Endodermal cell (in vitro differentiated cells): ENCODE data around the gene PHC2. TPM values are rescaled to one million over a fixed set of nuclear protein-coding genes. Genes with fewer than 3 reads are reported as not detected.
A peak's percentile ranks its signal among the peaks of the same experiment; 100 is the strongest.

Experiments
- DNase-seq: peaks from one replicate; pipeline ENCODE4 v3.0.0-alpha.2; 2017
- H3K27ac ChIP-seq: 2 replicates; pipeline ENCODE4 v1.5.1; 2013; ENCODE audit warnings: mild to moderate bottlenecking, low read depth, low read length, moderate library complexity
- H3K27me3 ChIP-seq: 2 replicates; pipeline ENCODE4 v1.6.1; 2013; ENCODE audit warnings: mild to moderate bottlenecking, low read length, moderate library complexity; ENCODE audit not compliant: insufficient read depth, control insufficient read depth, poor library complexity, severe bottlenecking
- H3K36me3 ChIP-seq: 2 replicates; pipeline ENCODE4 v1.7.0; 2013; ENCODE audit warnings: mild to moderate bottlenecking, low read length, moderate library complexity; ENCODE audit not compliant: control insufficient read depth, insufficient read depth
- H3K4me1 ChIP-seq: one replicate; pipeline ENCODE4 v1.7.0; 2013; ENCODE audit warnings: low read length; ENCODE audit not compliant: control insufficient read depth, insufficient read depth
- H3K4me3 ChIP-seq: 2 replicates; pipeline ENCODE4 v1.5.1; 2013; ENCODE audit warnings: mild to moderate bottlenecking, low read length, moderate library complexity
- H3K9ac ChIP-seq: 2 replicates; pipeline ENCODE4 v1.6.1; 2013; ENCODE audit warnings: mild to moderate bottlenecking, low read length, moderate library complexity; ENCODE audit not compliant: poor library complexity, severe bottlenecking; ENCODE audit errors: extremely low read depth
- H3K9me3 ChIP-seq: 2 replicates; pipeline ENCODE4 v1.6.1; 2013; ENCODE audit warnings: mild to moderate bottlenecking, low read length, moderate library complexity; ENCODE audit not compliant: control insufficient read depth
- H3K27ac Mint-ChIP-seq: 2 replicates; pipeline ENCODE4 v1.8.0; 2020; ENCODE audit warnings: mixed read lengths
- H3K27me3 Mint-ChIP-seq: 2 replicates; pipeline ENCODE4 v1.8.0; 2021; ENCODE audit warnings: mild to moderate bottlenecking, mixed read lengths; ENCODE audit not compliant: insufficient read depth
- H3K36me3 Mint-ChIP-seq: 2 replicates; pipeline ENCODE4 v1.8.0; 2020; ENCODE audit warnings: low read depth, mixed read lengths
- H3K4me1 Mint-ChIP-seq: 2 replicates; pipeline ENCODE4 v1.8.0; 2020; ENCODE audit warnings: mixed read lengths
- H3K4me3 Mint-ChIP-seq: 2 replicates; pipeline ENCODE4 v1.8.0; 2020; ENCODE audit warnings: mild to moderate bottlenecking, moderate library complexity, mixed read lengths
- H3K9me3 Mint-ChIP-seq: 2 replicates; pipeline ENCODE4 v1.8.0; 2020; ENCODE audit warnings: mild to moderate bottlenecking, mixed read lengths
- CTCF ChIP-seq: fragments of 200-600 bp; sonication (generic); conservative IDR thresholded peaks from 2 replicates; pipeline ENCODE4 v1.5.0; 2021; ENCODE audit warnings: antibody characterized with exemption, mild to moderate bottlenecking
- WGBS, 2 experiments: methylation state at CpG; one replicate each; pipeline versions ENCODE4 v1.1.5 to v1.1.7; 2013; ENCODE audit warnings: missing lambda C conversion rate in 2 of 2, mixed read lengths in 1 of 2; ENCODE audit not compliant: insufficient coverage in 1 of 2, insufficient read length in 1 of 2; 5-methylcytosine and 5-hydroxymethylcytosine counted together
- total RNA-seq, 2 donors: library from RNA; stranded (reverse); fragmentation: NEBNext Ultra II Directional in 1 of 2; extraction: Animal tissue kit (Norgen Biotek cat#: 25700) in 1 of 2; gene quantifications; 2 replicates in 1 of 2; 3 replicates in 1 of 2; pipeline ENCODE4 v1.2.1, GENCODE V29; 2021

Gene PHC2
- total RNA-seq, 2 donors from 2014 or later, result 32.1 to 43.9 TPM

- WGBS, 2 experiments, result 94 to 96% methylated on average over 6 to 10 of the region's 10 CpGs
- Mint-ChIP-seq H3K36me3 (peaks cover 45% of the 10 kb centered on the region), H3K27ac (no peak overlapping the region), H3K9me3 (no peaks in the 10 kb centered on the region), H3K4me3 (no peak overlapping the region), H3K4me1 (no peaks in the 10 kb centered on the region), H3K27me3 (peaks cover 14% of the 10 kb centered on the region)
- no peak for DNase-seq
- H3K4me1 ChIP-seq, result no peaks in the 10 kb centered on the region
- H3K36me3 ChIP-seq, result peaks cover 46% of the 10 kb centered on the region
- no peak overlapping the region for H3K4me3 ChIP-seq
- H3K27ac ChIP-seq, result peak overlapping the region; percentile 49
- H3K27me3 ChIP-seq, result no peaks in the 10 kb centered on the region
- TF ChIP-seq CTCF, result no peak
- no peaks in the 10 kb centered on the region for H3K9me3 ChIP-seq
- no peak overlapping the region for H3K9ac ChIP-seq
These were observed 107.9 kb downstream of the PHC2 start for GRCh38 chr1:33322870-33323585.

GRCh38 chr1:33322109-33322508 lies 108.8 kb downstream of the PHC2 start:
- Histone ChIP-seq H3K4me3 (no peak overlapping the region), H3K9ac (no peak overlapping the region), H3K27me3 (no peaks in the 10 kb centered on the region), H3K4me1 (no peaks in the 10 kb centered on the region), H3K27ac (no peak overlapping the region), H3K9me3 (no peaks in the 10 kb centered on the region), H3K36me3 (peaks cover 37% of the 10 kb centered on the region)
- no peak for DNase-seq
- Mint-ChIP-seq H3K4me3 (no peak overlapping the region), H3K36me3 (peaks cover 37% of the 10 kb centered on the region), H3K27me3 (peaks cover 19% of the 10 kb centered on the region), H3K9me3 (no peaks in the 10 kb centered on the region), H3K4me1 (no peaks in the 10 kb centered on the region), H3K27ac (no peak overlapping the region)
- 94 to 100% methylated on average over 2 to 6 of the region's 6 CpGs for WGBS, 2 experiments
- no peak for TF ChIP-seq CTCF

- H3K4me1 ChIP-seq, result no peaks in the 10 kb centered on the region
- H3K27me3 ChIP-seq, result no peaks in the 10 kb centered on the region
- Mint-ChIP-seq H3K27ac (no peak overlapping the region), H3K27me3 (peaks cover 29% of the 10 kb centered on the region), H3K36me3 (peaks cover 29% of the 10 kb centered on the region), H3K4me1 (no peaks in the 10 kb centered on the region), H3K9me3 (no peaks in the 10 kb centered on the region), H3K4me3 (no peak overlapping the region)
- peaks cover 29% of the 10 kb centered on the region for H3K36me3 ChIP-seq
- no peak overlapping the region for H3K27ac ChIP-seq
- no peak for DNase-seq
- 92% methylated on average over 5 of the region's 5 CpGs; no CpG with 5 or more reads in 1 of the 2 experiments for WGBS, 2 experiments
- H3K9me3 ChIP-seq, result no peaks in the 10 kb centered on the region
- TF ChIP-seq CTCF, result no peak
- no peak overlapping the region for H3K4me3 ChIP-seq
- H3K9ac ChIP-seq, result no peak overlapping the region
These were observed 109.7 kb downstream of the PHC2 start for GRCh38 chr1:33321178-33321577.
